Heart right ventricle (tissue), 16 donors: Measurements from ENCODE around the gene HMCN2. TPM values are rescaled to one million over a fixed set of nuclear protein-coding genes. Genes with fewer than 3 reads are reported as not detected.

Source experiments
- ATAC-seq, 8 donors: fragments of 200-7000 bp; cut with Tn5 transposase; one replicate each; pipeline ENCODE4 v1.9.1; 2020; ENCODE audit warnings: mild to moderate bottlenecking in 8 of 8, moderate library complexity in 8 of 8, moderate number of reproducible peaks in 1 of 8
- DNase-seq, 2 donors: peaks; one replicate each; pipeline ENCODE4 v3.0.0-alpha.2; 2020
- H3K27ac ChIP-seq, 10 donors: fragments of 200-600 bp; sonication (generic) in 2 of 10; one replicate each; pipeline versions ENCODE4 v1.5.0 to v1.8.0; 2020 to 2022; ENCODE audit warnings: mild to moderate bottlenecking in 3 of 10
- H3K27me3 ChIP-seq, 7 donors: fragments of 200-600 bp; one replicate each; pipeline ENCODE4 v1.8.0; 2021 to 2022; ENCODE audit warnings: mild to moderate bottlenecking in 2 of 7
- H3K36me3 ChIP-seq, 9 donors: fragments of 200-600 bp; sonication (generic) in 1 of 9; one replicate each; pipeline versions ENCODE4 v1.5.0 to v1.8.0; 2020 to 2022; ENCODE audit warnings: mild to moderate bottlenecking in 2 of 9
- H3K4me1 ChIP-seq, 9 donors: fragments of 200-600 bp; sonication (generic) in 1 of 9; one replicate each; pipeline versions ENCODE4 v1.5.0 to v1.8.0; 2020 to 2022; ENCODE audit warnings: mild to moderate bottlenecking in 4 of 9
- H3K4me3 ChIP-seq, 10 donors: fragments of 200-600 bp; sonication (generic) in 2 of 10; one replicate each; pipeline versions ENCODE4 v1.5.0 to v1.8.0; 2020 to 2022; ENCODE audit warnings: mild to moderate bottlenecking in 7 of 10, moderate library complexity in 2 of 10
- H3K9me3 ChIP-seq, 11 donors: fragments of 200-600 bp in 10 of 11; sonication (generic) in 2 of 11; one replicate each; pipeline versions ENCODE4 v1.5.0 to v1.8.0; 2013 to 2022; ENCODE audit warnings: mild to moderate bottlenecking in 2 of 11, control low read depth in 1 of 11, moderate library complexity in 1 of 11
- WGBS, 2 donors: extraction: QIAGEN DNeasy Blood & Tissue Kit; methylation state at CpG; one replicate each; pipeline ENCODE4 v1.1.7; 2013; ENCODE audit warnings: inconsistent platforms in 1 of 2; 5-methylcytosine and 5-hydroxymethylcytosine counted together
- intact Hi-C, 10 donors: fragments of 100-400 bp; cut with DNase I; formaldehyde crosslinking; loops; one replicate each; pipeline versions ENCODE4 v1.11.1 to v1.14.2; 2022
- polyA plus RNA-seq, 2 donors: library from polyadenylated mRNA; stranded (reverse); fragments of 200-250 nt; gene quantifications; one replicate each; pipeline ENCODE4 v1.2.3, GENCODE V29; 2013
- total RNA-seq, 10 donors: library from RNA; stranded (reverse); fragmentation: NEBNext Ultra II Directional in 3 of 10; extraction: Animal tissue kit (Norgen Biotek cat#: 25700) in 3 of 10; gene quantifications; one replicate each; pipeline versions ENCODE4 v1.2.1 to v1.2.4, GENCODE V29; 2021 to 2023
- TF ChIP-seq, protein P1 (sequence below), 9 donors: fragments of 200-600 bp; sonication (generic) in 2 of 9; IDR thresholded peaks; one replicate each; pipeline versions ENCODE4 v1.5.0 to v1.8.0; 2021 to 2022; ENCODE audit warnings: antibody characterized with exemption in 9 of 9, mild to moderate bottlenecking in 5 of 9, moderate library complexity in 1 of 9
- donor health status: Arrhythmogenic right ventricular cardiomyopathy.
- donor health status: ischemic (EF 13 %, LVEDD 7.1; RV severe dilation, severe dysfunction).
- donor health status: healthy with polysubstance abuse.
- donor health status: DM: no; HTN: yes; CAD: no.
- donor health status: DM: no; HTN: no; CAD: no.
- donor health status: ischemic (EF 25% LVEDD 6.9; RV normal size, moderate dysfunction).
- donor health status: ischemic (EF 25% LVEDD 5.7; RV mildly dilated, moderate dysfunction).
- donor health status: healthy.
- donor health status: DM: yes; HTN: yes; CAD: no.
- donor health status: Ischemic cardiomyopathy.
- donor health status: ischemic (EF 35%, LVEDD 5.7; RV mildly dilated, moderate dysfunction).
- donor health status: nonischemic (EF 11% LVEDD 7.7; RV severe dilation, severe dysfunction).
- donor health status: DM: yes; HTN: yes; CAD: no.
- donor health status: PGD.
- donor health status: ischemic (EF 29% LVEDD 5.4; RV normal size, mild dysfunction).
- donor health status: nonischemic (EF 23%, LVEDD 6.1; RV moderate dilation, normal function).

The HMCN2 gene
- total and polyA plus RNA-seq, 12 donors, result 2.6 to 10.2 (median 4.9) TPM

DNA sequence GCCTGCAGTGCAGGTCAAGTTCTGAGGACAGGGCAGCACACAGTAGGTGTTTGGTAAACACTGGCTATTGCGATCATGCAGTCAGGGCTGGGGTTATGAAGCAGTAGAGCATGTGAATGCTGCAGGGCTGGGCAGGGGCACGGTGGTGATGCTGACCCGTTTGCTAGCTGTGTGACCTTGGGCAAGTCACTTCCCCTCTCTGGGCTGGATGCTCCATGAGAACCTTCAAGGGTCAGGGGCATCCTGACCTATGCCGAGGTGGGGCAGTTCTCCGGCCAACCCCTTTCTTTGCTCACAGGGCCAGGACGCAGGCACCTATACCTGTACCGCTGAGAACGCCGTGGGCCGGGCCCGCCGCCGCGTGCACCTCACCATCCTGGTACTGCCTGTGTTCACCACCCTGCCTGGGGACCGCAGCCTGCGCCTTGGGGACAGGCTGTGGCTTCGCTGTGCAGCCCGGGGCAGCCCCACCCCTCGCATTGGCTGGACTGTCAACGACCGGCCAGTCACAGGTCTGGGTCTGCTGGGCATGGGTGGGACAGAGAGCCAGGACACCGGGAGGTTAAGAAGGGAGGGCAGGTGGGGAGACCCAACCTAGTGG is 140.2 kb downstream of the HMCN2 start:
- no peak overlapping the region for H3K27ac ChIP-seq
- 96 to 98% methylated on average over 22 of the region's 22 CpGs for WGBS, 2 donors
- intact Hi-C loops, result no loop called here

DNA sequence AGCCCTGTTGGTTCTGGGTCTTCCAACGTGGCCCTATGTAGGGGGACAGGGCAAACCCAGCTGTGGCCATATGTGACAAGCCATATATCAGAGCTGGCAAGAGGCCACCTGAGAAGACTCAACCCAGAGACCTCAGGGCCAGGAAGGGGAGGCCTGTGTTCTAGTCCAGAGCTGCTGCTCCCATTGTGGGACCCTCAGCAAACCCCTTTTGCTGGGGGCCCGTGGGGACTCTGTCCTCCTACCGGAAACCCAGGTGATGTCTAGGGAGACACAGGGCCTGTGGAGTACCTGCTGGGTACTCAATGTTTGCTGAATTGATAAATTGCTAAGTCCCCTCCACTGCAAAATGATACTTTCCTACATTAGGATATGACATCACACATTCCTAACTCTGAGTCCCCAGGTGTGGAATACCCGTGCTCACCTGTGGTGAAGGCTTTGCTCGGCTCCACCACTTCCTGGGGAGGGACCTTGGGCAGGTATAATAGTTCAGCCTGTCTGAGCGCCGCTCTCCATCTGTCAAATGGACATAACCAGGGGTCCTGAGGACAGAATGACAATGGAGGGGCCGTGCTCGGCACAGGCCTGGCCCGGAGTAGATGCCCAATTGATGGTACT is 140.8 kb downstream of the HMCN2 start:
- DNase-seq (no peak), ATAC-seq (no peak)
- 88 to 90% methylated on average over 10 of the region's 10 CpGs for WGBS, 2 donors
- Histone ChIP-seq H3K9me3 (no peaks in the 10 kb centered on the region), H3K27me3 (no peaks in the 10 kb centered on the region), H3K27ac (no peak overlapping the region), H3K4me1 (no peaks in the 10 kb centered on the region), H3K4me3 (no peak overlapping the region), H3K36me3 (peaks cover 0 to 53% (median 0%) of the 10 kb centered on the region in 9 donors)
- TF ChIP-seq, protein P1, sequence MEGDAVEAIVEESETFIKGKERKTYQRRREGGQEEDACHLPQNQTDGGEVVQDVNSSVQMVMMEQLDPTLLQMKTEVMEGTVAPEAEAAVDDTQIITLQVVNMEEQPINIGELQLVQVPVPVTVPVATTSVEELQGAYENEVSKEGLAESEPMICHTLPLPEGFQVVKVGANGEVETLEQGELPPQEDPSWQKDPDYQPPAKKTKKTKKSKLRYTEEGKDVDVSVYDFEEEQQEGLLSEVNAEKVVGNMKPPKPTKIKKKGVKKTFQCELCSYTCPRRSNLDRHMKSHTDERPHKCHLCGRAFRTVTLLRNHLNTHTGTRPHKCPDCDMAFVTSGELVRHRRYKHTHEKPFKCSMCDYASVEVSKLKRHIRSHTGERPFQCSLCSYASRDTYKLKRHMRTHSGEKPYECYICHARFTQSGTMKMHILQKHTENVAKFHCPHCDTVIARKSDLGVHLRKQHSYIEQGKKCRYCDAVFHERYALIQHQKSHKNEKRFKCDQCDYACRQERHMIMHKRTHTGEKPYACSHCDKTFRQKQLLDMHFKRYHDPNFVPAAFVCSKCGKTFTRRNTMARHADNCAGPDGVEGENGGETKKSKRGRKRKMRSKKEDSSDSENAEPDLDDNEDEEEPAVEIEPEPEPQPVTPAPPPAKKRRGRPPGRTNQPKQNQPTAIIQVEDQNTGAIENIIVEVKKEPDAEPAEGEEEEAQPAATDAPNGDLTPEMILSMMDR (IDR thresholded peaks at IDR 0.05), result no peak
- intact Hi-C loops, result no loop called here

More for the DNA sequence above, 140.2 kb downstream of the HMCN2 start:
- Histone ChIP-seq H3K9me3 (no peaks in the 10 kb centered on the region), H3K4me3 (no peak overlapping the region), H3K27me3 (no peaks in the 10 kb centered on the region), H3K4me1 (no peaks in the 10 kb centered on the region), H3K36me3 (peaks cover 0 to 58% (median 0%) of the 10 kb centered on the region in 9 donors)
- TF ChIP-seq, protein P1 (IDR thresholded peaks at IDR 0.05), result no peak
- ATAC-seq (no peak), DNase-seq (no peak)

- Histone ChIP-seq H3K27ac (no peak overlapping the region), H3K4me3 (no peak overlapping the region), H3K9me3 (no peaks in the 10 kb centered on the region), H3K36me3 (peaks cover 0 to 50% (median 0%) of the 10 kb centered on the region in 9 donors), H3K4me1 (no peaks in the 10 kb centered on the region), H3K27me3 (no peaks in the 10 kb centered on the region)
- ATAC-seq (no peak), DNase-seq (no peak)
- TF ChIP-seq, protein P1 (IDR thresholded peaks at IDR 0.05), result no peak
- 79% methylated on average over 9 of the region's 9 CpGs for WGBS, 2 donors
- intact Hi-C loops, result no loop called here
These were observed 142.5 kb downstream of the HMCN2 start for GRCh38 chr9:130407916-130408663.

- Histone ChIP-seq H3K9me3 (no peaks in the 10 kb centered on the region), H3K36me3 (peaks cover 0 to 46% (median 0%) of the 10 kb centered on the region in 9 donors)
- no peak for ATAC-seq
These were observed 143.1 kb downstream of the HMCN2 start for GRCh38 chr9:130408669-130409068.

More at GRCh38 chr9:130408669-130409068, 143.1 kb downstream of the HMCN2 start:
- Histone ChIP-seq H3K27ac (no peak overlapping the region), H3K27me3 (no peaks in the 10 kb centered on the region), H3K4me1 (no peaks in the 10 kb centered on the region), H3K4me3 (no peak overlapping the region)
- TF ChIP-seq, protein P1 (IDR thresholded peaks at IDR 0.05), result no peak
- DNase-seq, result no peak
- intact Hi-C loops, result no loop called here
- WGBS, 2 donors, result 88 to 91% methylated on average over 9 of the region's 9 CpGs
